CD8-positive, alpha-beta memory T cell (primary cell): ENCODE measurements around the gene JADE2. TPM values are rescaled to one million over a fixed set of nuclear protein-coding genes. Genes with fewer than 3 reads are reported as not detected.

Source experiments
- CTCF ChIA-PET: fragments of 350-600 bp; sonication (Branson Sonifier 250); formaldehyde crosslinking; loops from one replicate; lab custom pipeline; 2021; ENCODE audit warnings: antibody characterized with exemption; lab: Charles Lee
- POLR2A ChIA-PET: fragments of 350-600 bp; sonication (Branson Sonifier 250); formaldehyde crosslinking; loops from one replicate; lab custom pipeline; 2021; ENCODE audit warnings: antibody characterized with exemption; lab: Charles Lee
- DNase-seq, 5 donors: peaks; one replicate each; pipeline versions ENCODE4 v3.0.0 to v3.0.0-alpha.2; 2020 to 2022; ENCODE audit warnings: mixed read lengths in 1 of 5
- H3K27ac ChIP-seq: one replicate; pipeline ENCODE4 v1.7.0; 2013; ENCODE audit warnings: low read depth, mild to moderate bottlenecking, low read length, moderate library complexity
- H3K27me3 ChIP-seq: 2 replicates; pipeline ENCODE4 v1.7.0; 2013; ENCODE audit warnings: low read length, mild to moderate bottlenecking; ENCODE audit not compliant: insufficient read depth, poor library complexity, severe bottlenecking
- H3K36me3 ChIP-seq: 2 replicates; pipeline ENCODE4 v1.7.0; 2013; ENCODE audit warnings: mild to moderate bottlenecking, low read length, moderate library complexity; ENCODE audit not compliant: insufficient read depth
- H3K4me1 ChIP-seq: 2 replicates; pipeline ENCODE4 v1.7.0; 2013; ENCODE audit warnings: mild to moderate bottlenecking, low read length, moderate library complexity; ENCODE audit not compliant: insufficient read depth
- H3K4me3 ChIP-seq: 2 replicates; pipeline ENCODE4 v1.7.0; 2013; ENCODE audit warnings: mild to moderate bottlenecking, low read length
- H3K9me3 ChIP-seq: 2 replicates; pipeline ENCODE4 v1.7.0; 2013; ENCODE audit warnings: mild to moderate bottlenecking, low read length
- H3K27ac Mint-ChIP-seq, 8 donors: one replicate each; pipeline ENCODE4 v1.8.0; 2020 to 2021; ENCODE audit warnings: mixed read lengths in 8 of 8, mild to moderate bottlenecking in 6 of 8, inconsistent platforms in 3 of 8, moderate library complexity in 3 of 8
- H3K27me3 Mint-ChIP-seq, 2 donors: one replicate each; pipeline ENCODE4 v1.8.0; 2020 to 2021; ENCODE audit warnings: mixed read lengths in 2 of 2, mild to moderate bottlenecking in 1 of 2, moderate library complexity in 1 of 2
- H3K36me3 Mint-ChIP-seq, 3 donors: one replicate each; pipeline ENCODE4 v1.8.0; 2020 to 2021; ENCODE audit warnings: mixed read lengths in 3 of 3, inconsistent platforms in 1 of 3, mild to moderate bottlenecking in 1 of 3
- H3K4me1 Mint-ChIP-seq, 3 donors: one replicate each; pipeline ENCODE4 v1.8.0; 2020 to 2021; ENCODE audit warnings: mixed read lengths in 3 of 3, inconsistent platforms in 1 of 3, mild to moderate bottlenecking in 1 of 3
- H3K4me3 Mint-ChIP-seq, 7 donors: one replicate each; pipeline ENCODE4 v1.8.0; 2020 to 2021; ENCODE audit warnings: mixed read lengths in 7 of 7, mild to moderate bottlenecking in 6 of 7, moderate library complexity in 4 of 7, inconsistent platforms in 2 of 7
- H3K9me3 Mint-ChIP-seq, 5 donors: one replicate each; pipeline ENCODE4 v1.8.0; 2020 to 2022; ENCODE audit warnings: mixed read lengths in 5 of 5, mild to moderate bottlenecking in 3 of 5, moderate library complexity in 2 of 5, inconsistent platforms in 1 of 5
- polyA plus RNA-seq: library from polyadenylated mRNA; unstranded; fragments of 300-500 nt; fragmentation: Illumina TruSeq; gene quantifications from one replicate; pipeline ENCODE4 v1.2.3, GENCODE V29; 2021
- total RNA-seq, 2 experiments: library from RNA; stranded (reverse); gene quantifications; one replicate each; pipeline ENCODE4 v1.2.3, GENCODE V29; 2021

The JADE2 gene
- total RNA-seq (100 to 1,000 TPM; 105 to 107 TPM), polyA plus RNA-seq (47.1 TPM)

DNA sequence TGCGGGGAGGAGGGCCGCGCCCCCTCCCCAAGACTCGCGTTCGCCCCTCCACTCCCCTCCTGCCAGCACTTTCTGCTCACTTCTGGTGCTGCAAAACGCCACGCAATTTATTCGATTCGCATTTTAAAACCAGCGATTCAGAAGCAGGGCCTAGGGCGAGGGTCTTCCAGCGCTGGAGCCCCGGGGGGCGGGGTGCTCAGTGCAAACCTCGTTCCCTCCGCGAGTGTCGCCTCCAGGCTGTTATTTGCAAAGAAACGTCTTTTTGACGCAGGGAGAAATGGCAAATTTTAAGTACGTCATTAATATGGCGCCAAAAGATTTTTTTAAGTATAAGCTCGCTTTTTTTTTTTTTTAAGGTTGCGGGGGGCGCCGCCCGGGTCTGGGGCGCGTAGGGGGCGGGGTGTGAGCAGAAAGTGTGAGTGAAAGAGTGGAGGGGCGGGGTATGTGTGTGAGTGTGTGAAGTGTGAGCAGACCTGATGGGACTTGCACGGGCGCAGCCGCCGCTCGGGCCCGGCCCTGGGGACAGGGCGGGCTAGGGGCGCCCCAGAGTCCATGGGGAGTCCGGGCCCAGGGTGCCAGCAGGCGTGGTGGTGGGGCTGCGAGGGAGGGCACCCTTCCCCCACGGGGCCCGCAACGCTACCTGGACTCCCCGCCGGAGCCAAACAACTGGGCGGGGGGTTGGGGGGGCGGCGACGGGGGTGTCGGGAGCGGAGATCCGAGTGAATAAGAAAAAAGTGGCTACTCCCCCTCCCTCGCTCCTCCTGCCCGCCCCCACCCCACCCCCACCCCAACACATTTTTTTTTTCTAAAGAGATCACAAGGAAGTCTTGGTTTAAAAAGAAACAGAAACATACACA is at the start of gene JADE2:
JADE2 (plus strand) TSS at position 845 of the 857 bp plus-strand sequence. CDS start 10,188 bp downstream, outside the sequence.
- peak within 1 kb of the TSS; percentile 94 to 99 (median 98) for H3K4me3 Mint-ChIP-seq
- H3K27me3 Mint-ChIP-seq, result peaks cover 0 to 7% of the 10 kb centered on the region in 2 donors
- no peaks in the 10 kb centered on the region for H3K36me3 ChIP-seq
- H3K36me3 Mint-ChIP-seq, result peaks cover 0 to 25% (median 0%) of the 10 kb centered on the region in 3 donors
- peaks cover 32 to 39% (median 35%) of the 10 kb centered on the region in 3 donors for H3K4me1 Mint-ChIP-seq
- no peaks in the 10 kb centered on the region for H3K27me3 ChIP-seq
- no peaks in the 10 kb centered on the region for H3K9me3 ChIP-seq
- peak within 1 kb of the TSS; percentile 92 for H3K4me3 ChIP-seq
- no peaks in the 10 kb centered on the region for H3K9me3 Mint-ChIP-seq
- H3K4me1 ChIP-seq, result peaks cover 33% of the 10 kb centered on the region
- ChIA-PET CTCF (interaction anchor here (1.5 to 3.9 kb wide), 4 partner anchors 58 to 153 kb away, joined by 5 to 24 read pairs (median 12); partner anchors contain the start of genes CDKN2AIPNL and UBE2B), POLR2A (interaction anchor here (0.6 to 6.2 kb wide), 24 partner anchors 11 to 1938 kb away, joined by 3 to 73 read pairs (median 4); partner anchors contain the start of genes CDKL3, CDKN2AIPNL, DDX46 and PCBD2)
- H3K27ac Mint-ChIP-seq, result peak within 1 kb of the TSS; percentile 98 to 100 (median 99)
- H3K27ac ChIP-seq, result peak within 1 kb of the TSS; percentile 98
- peak; percentile 77 to 93 (median 91) for DNase-seq

DNA sequence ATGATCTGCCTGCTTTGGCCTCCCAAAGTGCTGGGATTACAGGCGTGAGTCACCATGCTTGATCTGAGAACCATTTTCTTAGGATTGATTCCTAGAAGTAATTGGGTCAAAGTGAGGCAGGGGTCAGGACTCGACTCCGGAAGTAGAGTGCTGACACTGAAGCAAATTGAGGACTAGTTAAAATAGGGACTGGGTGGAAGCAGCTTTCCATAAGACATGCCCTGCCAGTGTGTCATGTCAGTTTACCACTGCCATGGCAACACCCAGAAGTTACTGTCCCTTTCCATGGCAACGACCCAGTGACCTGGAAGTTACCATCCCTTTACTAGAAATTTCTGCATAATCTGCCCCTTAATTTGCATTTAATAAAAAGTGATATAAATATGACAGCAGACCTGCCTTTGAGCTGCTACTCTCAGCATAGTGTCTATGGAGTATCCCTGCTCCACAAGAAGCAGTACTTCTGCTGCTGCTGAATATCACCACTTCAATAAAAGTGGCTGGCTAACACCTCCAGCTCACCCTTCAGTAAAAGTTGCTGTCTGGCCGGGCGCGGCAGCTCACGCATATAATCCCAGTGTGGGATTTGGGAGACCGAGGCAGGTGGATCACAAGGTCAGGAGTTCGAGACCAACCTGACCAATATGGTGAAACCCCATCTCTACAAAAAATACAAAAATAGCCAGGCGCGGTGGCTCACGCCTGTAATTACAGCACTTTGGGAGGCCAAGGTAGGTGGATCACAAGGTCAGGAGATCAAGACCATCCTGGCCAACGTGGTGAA is 47.8 kb upstream of the JADE2 start:
- ChIA-PET POLR2A (interaction anchor here (0.6 kb wide), 1 partner anchor 18 kb away, joined by 5 read pairs; no protein-coding TSS in a partner anchor), CTCF (no interaction called here)
- no peak overlapping the region for H3K27ac Mint-ChIP-seq
- Histone ChIP-seq H3K27me3 (no peaks in the 10 kb centered on the region), H3K36me3 (no peaks in the 10 kb centered on the region), H3K27ac (no peak overlapping the region), H3K9me3 (no peaks in the 10 kb centered on the region), H3K4me1 (no peaks in the 10 kb centered on the region), H3K4me3 (no peak overlapping the region)
- H3K4me3 Mint-ChIP-seq, result no peak overlapping the region
- H3K27me3 Mint-ChIP-seq, result no peaks in the 10 kb centered on the region
- no peaks in the 10 kb centered on the region for H3K9me3 Mint-ChIP-seq
- no peaks in the 10 kb centered on the region for H3K36me3 Mint-ChIP-seq
- no peaks in the 10 kb centered on the region for H3K4me1 Mint-ChIP-seq
- no peak for DNase-seq

DNA sequence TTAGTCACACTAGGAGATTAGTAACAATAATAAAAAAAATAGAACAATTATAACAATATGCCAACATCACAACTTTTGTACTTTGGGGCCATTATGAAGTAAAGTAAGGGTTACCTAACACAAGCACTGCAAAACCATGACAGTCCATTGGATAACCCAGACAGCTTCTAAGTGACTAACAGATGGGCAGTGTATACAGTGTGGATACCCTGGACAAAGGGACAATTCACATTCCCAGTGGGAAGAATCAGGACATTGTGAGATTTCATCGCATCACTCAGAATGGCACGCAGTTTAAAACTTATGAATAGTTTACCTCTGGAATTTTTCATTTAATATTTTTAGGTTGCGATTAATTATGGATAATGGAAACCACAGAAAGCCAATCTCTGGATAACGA is 45.6 kb upstream of the JADE2 start:
- ChIA-PET CTCF (no interaction called here), POLR2A (no interaction called here)
- no peaks in the 10 kb centered on the region for H3K27me3 Mint-ChIP-seq
- Histone ChIP-seq H3K4me3 (no peak overlapping the region), H3K4me1 (no peaks in the 10 kb centered on the region), H3K9me3 (no peaks in the 10 kb centered on the region), H3K36me3 (no peaks in the 10 kb centered on the region), H3K27ac (no peak overlapping the region), H3K27me3 (no peaks in the 10 kb centered on the region)
- H3K36me3 Mint-ChIP-seq, result no peaks in the 10 kb centered on the region
- no peak for DNase-seq
- H3K4me1 Mint-ChIP-seq, result no peaks in the 10 kb centered on the region
- no peak overlapping the region for H3K27ac Mint-ChIP-seq
- H3K4me3 Mint-ChIP-seq, result no peak overlapping the region
- H3K9me3 Mint-ChIP-seq, result no peaks in the 10 kb centered on the region

DNA sequence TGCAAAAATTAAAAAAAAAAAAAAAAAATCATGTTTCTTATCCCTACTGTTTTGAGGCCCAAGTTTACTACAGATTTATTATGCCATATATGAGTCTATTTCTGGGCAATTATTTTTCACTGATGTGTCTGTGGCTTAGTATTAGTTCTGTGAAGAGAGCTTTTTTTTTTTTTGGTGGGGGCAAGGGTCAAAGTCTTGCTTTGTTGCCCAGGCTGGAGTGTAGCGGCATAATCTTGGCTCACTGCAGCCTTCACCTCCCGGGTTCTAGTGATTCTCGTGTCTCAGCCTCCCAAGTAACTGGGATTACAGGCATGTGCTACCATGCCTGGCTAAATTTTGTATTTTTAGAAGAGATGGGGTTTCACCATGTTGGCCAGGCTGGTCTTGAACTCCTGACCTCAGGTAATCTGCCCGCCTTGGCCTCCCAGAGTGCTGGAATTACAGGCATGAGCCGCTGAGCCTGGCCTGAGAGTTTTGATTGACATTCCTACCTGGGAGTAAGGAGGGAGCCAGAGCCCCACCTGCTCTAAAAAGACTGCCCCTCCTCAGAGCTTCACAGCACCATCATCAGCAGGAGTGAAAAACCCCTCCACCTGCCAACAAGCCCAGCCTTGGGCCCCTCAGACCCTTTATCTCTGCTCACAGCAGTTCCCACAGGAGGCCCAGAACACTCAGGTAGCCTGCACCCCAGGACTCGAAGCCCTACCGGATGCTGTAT is 36.1 kb upstream of the JADE2 start:
- Histone ChIP-seq H3K36me3 (no peaks in the 10 kb centered on the region), H3K27me3 (no peaks in the 10 kb centered on the region), H3K4me1 (no peaks in the 10 kb centered on the region), H3K4me3 (no peak overlapping the region), H3K9me3 (no peaks in the 10 kb centered on the region), H3K27ac (no peak overlapping the region)
- POLR2A ChIA-PET, result no interaction called here
- Mint-ChIP-seq H3K9me3 (peaks cover 0 to 3% (median 0%) of the 10 kb centered on the region in 5 donors), H3K27me3 (no peaks in the 10 kb centered on the region), H3K27ac (no peak overlapping the region), H3K4me3 (no peak overlapping the region), H3K4me1 (no peaks in the 10 kb centered on the region), H3K36me3 (peaks cover 0 to 5% (median 0%) of the 10 kb centered on the region in 3 donors)
- DNase-seq, result no peak
- CTCF ChIA-PET, result no interaction called here

DNA sequence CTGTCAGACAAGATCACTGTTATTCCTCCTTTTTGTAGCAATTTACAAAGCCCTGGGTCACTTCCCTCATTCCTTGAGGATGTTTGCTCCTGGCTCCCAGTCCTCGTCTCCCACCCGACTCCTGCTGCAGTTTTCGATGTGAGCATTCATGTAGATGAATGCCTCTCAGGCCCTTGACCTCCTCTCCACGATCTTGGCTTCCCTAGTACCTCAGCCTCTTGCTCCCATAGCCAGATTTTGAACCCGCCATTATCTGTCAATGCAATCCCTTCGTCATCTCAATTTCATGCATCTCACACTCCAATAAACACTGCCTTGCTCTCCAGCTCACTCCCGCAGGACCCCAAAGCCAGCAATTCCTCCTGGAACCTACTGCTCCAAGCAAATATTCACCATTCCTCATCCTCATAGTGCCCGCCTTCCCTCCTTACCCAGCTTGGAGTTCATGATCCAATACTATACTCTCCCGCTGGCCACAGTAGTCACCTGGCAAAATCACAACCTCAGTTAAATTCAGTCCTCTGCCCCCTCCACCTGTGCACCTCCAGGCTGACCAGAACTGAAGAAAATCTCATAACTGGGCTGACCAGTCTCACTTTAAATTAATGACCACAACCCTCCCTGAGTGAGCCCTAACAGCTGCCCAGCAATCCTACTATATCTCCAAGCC is 35.1 kb upstream of the JADE2 start:
- no peaks in the 10 kb centered on the region for H3K36me3 ChIP-seq
- POLR2A ChIA-PET, result no interaction called here
- Mint-ChIP-seq H3K4me1 (no peaks in the 10 kb centered on the region), H3K36me3 (peaks cover 0 to under 1% (median 0%) of the 10 kb centered on the region in 3 donors), H3K27ac (no peak overlapping the region), H3K9me3 (peaks cover 0 to 3% (median 0%) of the 10 kb centered on the region in 5 donors), H3K4me3 (no peak overlapping the region), H3K27me3 (no peaks in the 10 kb centered on the region)
- CTCF ChIA-PET, result interaction anchor here (1.4 kb wide), 1 partner anchor 12 kb away, joined by 3 read pairs; no protein-coding TSS in a partner anchor
- H3K4me1 ChIP-seq, result no peaks in the 10 kb centered on the region
- no peak overlapping the region for H3K4me3 ChIP-seq
- no peak for DNase-seq
- no peaks in the 10 kb centered on the region for H3K9me3 ChIP-seq
- no peaks in the 10 kb centered on the region for H3K27me3 ChIP-seq
- no peak overlapping the region for H3K27ac ChIP-seq

DNA sequence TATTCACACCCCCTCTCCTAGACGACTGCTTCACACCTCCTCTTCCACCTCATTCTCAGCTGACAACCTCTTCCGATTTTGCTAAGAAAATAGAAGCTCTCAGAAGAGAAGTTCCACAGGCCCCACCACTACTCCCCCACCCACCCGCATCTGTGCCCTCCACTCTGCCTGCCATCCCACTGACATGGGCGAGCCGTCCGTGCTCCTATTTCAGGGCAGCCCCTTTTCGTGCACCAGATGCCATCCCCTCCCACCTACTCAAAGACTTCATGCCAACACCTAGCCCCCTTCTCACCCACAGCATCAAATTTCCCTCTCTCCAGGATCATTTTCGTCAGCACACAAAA is 34.6 kb upstream of the JADE2 start:
- Histone ChIP-seq H3K4me3 (no peak overlapping the region), H3K27ac (no peak overlapping the region), H3K4me1 (no peaks in the 10 kb centered on the region), H3K9me3 (no peaks in the 10 kb centered on the region), H3K27me3 (no peaks in the 10 kb centered on the region), H3K36me3 (no peaks in the 10 kb centered on the region)
- ChIA-PET POLR2A (no interaction called here), CTCF (interaction anchor here (0.7 to 1.4 kb wide), 2 partner anchors 12 to 19 kb away, joined by 3 read pairs; no protein-coding TSS in a partner anchor)
- DNase-seq, result no peak
- Mint-ChIP-seq H3K4me1 (no peaks in the 10 kb centered on the region), H3K36me3 (no peaks in the 10 kb centered on the region), H3K4me3 (no peak overlapping the region), H3K9me3 (peaks cover 0 to under 1% (median 0%) of the 10 kb centered on the region in 5 donors), H3K27me3 (no peaks in the 10 kb centered on the region), H3K27ac (no peak overlapping the region)

DNA sequence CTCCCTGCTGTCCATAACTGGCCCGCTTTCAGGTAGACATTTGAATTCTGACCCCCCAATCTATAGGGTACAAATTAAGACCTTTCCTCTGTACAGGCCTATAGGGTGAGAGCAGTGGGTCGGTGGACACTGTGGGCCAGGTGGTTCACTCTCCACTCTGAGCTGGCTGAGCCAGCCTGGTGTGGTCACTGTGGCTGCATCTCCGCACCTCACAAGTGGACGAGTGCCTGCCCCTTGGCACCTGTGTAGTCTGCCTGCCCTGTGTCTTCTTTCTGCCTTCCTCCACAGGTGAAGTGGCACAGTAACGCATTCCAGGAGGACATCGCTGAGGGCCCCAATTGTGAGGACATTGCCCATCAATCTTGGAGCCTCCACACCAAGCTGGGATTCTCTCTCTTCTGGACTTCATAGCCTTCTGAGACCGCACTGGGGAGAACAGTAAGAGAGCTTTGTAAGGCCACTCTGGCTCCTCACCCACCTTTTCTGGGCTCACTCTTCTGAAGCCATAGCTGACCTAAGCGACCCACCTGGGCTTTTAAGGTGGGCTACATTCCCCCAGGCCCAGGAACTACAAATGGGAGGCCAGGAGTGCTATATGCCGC is 33.5 kb upstream of the JADE2 start:
- Mint-ChIP-seq H3K27me3 (no peaks in the 10 kb centered on the region), H3K9me3 (no peaks in the 10 kb centered on the region), H3K27ac (no peak overlapping the region), H3K36me3 (no peaks in the 10 kb centered on the region), H3K4me1 (no peaks in the 10 kb centered on the region), H3K4me3 (no peak overlapping the region)
- Histone ChIP-seq H3K4me1 (no peaks in the 10 kb centered on the region), H3K4me3 (no peak overlapping the region), H3K9me3 (no peaks in the 10 kb centered on the region), H3K27ac (no peak overlapping the region), H3K27me3 (no peaks in the 10 kb centered on the region), H3K36me3 (no peaks in the 10 kb centered on the region)
- CTCF ChIA-PET, result interaction anchor here (0.7 kb wide), 1 partner anchor 18 kb away, joined by 3 read pairs; no protein-coding TSS in a partner anchor
- no peak for DNase-seq
- POLR2A ChIA-PET, result no interaction called here
